ENCODE results near the gene ZC3HAV1L.
"Not testable (repeated sequence)": the region's sequence is repeated elsewhere in the genome, so short reads cannot be mapped to it uniquely, and the experiment has no call there.

The ZC3HAV1L gene

DNA sequence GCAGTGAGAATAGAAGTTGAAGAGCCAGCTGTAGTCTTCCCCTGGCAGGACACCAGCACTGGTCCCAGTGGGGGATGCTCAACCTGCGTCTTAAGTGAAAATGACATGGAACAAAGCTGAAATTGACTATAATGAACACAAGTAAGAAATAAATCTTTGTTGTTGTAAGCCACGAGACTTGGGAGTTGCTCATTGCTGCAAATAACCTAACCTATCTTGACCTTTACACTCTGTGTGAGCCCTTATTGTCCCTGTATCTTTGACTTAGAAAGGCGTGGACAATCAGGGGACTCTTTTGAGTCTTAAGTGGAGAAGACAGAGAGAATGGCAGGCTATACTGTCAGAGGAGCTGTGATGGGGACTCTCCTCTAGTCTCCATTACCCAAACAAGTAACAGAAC lies 16.9 kb downstream of the ZC3HAV1L start:
- FAIRE-seq (no peak), DNase-seq (ENCODE audit: low spot score) (no peak)

DNA sequence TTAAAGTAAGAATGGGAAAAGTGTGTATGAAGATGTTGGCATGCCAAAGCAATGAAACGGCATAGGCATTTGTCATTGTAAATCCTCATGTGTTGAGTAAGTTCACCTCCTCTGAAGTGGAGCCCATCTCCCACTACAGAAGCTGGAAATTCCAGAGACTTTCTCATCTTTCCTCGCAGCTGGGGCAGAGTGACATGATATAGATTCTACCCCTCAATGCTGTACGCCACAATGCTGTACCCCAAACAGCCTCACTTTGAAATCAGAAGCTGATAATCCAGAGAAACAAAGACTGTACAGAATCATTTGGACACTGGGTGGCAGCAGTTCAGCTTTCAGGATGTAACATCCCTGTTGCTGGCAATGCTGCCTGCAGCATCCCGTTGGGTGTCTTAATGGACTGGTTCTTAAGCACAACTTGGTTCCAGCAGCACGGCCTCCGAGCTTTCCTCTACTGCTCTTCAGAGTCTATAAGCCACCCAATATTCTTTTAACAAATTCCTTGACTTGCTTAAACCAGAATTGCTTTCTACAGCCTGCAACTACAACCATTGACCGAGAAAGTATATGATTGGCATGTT lies 18.8 kb downstream of the ZC3HAV1L start:
- peak; percentile 72 for DNase-seq (ENCODE audit: low spot score)
- no peak for FAIRE-seq

DNA sequence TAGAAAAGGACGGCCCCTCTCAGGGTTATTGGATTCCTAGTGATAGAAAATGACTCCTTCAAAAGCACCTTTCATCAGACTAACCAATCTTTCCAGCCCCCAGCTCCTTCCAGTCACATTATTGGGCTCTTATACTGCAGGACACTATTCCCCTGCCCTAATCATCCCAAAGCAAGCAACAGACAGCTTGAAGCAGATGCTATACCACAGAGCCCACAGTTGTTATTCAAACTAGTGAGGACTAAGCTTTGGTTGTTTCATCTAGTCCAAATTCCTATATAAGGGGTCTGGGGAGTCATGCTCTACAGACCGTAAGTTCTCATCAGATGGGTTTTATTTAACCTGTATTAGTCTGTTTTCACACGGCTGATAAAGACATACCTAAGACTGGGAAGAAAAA lies 24.5 kb downstream of the ZC3HAV1L start:
- FAIRE-seq: no peak

DNA sequence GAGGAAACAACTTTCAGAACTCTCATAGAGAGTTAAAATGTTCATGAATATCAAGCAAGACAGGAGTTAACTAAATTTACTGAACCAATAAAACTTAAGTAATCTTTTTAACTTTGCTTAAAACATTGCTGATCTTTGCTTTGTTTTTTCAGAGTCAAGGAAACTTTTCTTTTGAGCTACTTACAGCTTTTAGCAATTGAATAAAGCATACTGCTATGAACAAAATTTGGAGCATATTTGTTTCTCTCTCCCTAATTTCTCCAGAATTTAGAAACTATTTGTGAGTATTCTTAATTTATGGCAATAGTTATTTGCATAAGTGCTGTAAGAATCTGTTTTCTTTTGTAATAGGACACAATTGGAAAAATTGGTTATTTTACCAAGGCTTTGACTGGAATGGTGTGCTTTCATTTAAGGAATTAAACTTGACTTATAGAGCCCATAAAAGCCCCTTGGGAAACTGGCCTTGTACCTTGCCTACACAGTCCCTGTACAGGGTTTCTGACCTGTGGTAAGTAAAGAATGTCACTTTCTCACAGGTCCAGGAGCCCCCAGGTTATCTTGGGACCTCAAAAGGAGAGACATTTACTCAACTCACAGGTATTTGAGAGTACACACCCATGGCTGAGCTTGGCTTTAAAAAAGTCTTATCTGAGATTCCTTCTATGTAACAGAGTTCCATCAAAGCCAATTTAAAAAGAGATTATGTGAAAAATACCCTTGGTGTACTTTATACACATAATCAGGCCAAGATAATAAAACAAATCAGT lies 31.3 kb downstream of the ZC3HAV1L start:
- DNase-seq (ENCODE audit: low spot score) (no peak), FAIRE-seq (no peak)

More for the DNA sequence above, 24.5 kb downstream of the ZC3HAV1L start:
- no peak for DNase-seq (ENCODE audit: low spot score)

DNA sequence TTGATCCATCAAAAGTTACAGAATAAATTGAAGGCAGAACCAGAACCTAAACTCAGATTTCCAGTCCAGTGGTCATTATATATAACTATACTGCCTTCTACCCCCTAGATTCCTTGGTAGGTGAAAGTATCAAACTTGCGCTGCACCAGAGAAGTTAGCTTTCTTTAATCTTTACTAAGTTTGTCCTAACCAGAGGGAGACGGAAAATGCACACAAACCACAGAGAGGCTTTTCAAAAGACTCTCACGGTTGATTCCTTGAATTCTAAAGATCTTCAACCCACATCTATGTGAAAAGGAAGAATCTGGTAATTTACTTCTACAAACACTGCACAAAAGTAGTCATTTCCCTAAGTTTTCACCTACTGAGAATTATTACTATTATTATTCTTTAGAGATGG lies 36.4 kb downstream of the ZC3HAV1L start:
- DNase-seq (ENCODE audit: low spot score) (no peak), FAIRE-seq (no peak)

DNA sequence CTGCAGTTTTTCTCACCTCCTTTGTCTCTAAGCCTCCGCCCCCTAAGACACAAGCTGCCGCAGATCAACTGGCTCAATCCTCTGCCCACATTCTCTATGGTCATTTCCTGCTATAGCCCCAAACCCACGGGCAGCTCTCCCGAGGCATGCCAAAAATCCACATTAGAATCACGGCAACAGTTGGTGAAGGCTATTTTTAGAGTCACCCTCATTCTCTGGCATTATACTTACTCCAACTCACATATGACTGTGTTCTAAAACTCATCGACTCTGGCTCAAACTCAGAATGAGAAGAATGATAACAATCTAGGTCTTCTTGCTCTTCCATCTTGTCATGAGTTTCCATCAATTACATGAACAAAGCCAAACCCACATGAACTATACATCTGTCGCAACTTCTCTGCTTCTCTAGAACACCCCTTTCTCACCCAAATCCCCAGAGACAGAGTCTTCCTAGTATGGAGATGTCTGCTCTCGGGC lies 43.8 kb downstream of the ZC3HAV1L start:
- DNase-seq (ENCODE audit: low spot score) (no peak), FAIRE-seq (no peak)

DNA sequence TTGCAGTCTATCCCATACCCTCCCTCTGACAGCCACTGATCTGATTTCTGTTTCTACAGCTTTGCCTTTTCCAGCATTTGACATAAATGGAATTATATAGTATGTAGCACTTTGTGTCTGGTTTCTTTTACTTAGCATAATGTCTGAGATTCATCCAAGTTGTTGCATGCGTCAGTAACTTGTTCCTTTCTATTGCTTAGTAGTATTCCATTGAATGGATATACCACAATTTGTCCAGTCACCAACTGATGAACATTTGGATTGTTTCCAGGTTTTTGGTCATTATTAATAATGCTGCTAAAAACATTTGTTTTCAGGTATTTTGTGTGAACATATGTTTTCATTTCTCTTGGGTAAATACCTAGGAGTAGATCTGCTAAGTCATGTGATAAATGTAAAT lies 48.2 kb downstream of the ZC3HAV1L start:
- FAIRE-seq (no peak), DNase-seq (ENCODE audit: low spot score) (no peak)

DNA sequence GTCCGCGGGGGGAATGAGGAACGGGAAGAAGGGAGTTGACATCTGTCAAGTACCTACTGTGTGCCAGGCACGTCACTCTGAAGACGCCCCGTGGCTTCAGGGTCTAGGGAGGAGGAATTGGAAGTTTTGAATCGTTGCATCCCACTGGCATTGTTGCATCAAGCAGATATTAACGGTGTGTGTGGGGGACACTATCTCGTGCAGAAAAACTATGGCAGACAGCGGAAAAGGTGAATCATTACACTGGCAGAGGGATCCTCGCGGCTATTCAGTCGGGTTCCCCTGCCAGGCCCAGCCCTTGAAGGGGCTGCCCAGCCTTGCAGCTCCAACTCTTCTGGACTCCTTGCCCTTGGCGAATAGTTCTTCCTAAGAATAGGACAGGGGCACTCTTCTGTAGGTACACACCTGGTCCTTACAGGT lies 53.6 kb downstream of the ZC3HAV1L start:
- no peak for FAIRE-seq
- no peak for DNase-seq (ENCODE audit: low spot score)

DNA sequence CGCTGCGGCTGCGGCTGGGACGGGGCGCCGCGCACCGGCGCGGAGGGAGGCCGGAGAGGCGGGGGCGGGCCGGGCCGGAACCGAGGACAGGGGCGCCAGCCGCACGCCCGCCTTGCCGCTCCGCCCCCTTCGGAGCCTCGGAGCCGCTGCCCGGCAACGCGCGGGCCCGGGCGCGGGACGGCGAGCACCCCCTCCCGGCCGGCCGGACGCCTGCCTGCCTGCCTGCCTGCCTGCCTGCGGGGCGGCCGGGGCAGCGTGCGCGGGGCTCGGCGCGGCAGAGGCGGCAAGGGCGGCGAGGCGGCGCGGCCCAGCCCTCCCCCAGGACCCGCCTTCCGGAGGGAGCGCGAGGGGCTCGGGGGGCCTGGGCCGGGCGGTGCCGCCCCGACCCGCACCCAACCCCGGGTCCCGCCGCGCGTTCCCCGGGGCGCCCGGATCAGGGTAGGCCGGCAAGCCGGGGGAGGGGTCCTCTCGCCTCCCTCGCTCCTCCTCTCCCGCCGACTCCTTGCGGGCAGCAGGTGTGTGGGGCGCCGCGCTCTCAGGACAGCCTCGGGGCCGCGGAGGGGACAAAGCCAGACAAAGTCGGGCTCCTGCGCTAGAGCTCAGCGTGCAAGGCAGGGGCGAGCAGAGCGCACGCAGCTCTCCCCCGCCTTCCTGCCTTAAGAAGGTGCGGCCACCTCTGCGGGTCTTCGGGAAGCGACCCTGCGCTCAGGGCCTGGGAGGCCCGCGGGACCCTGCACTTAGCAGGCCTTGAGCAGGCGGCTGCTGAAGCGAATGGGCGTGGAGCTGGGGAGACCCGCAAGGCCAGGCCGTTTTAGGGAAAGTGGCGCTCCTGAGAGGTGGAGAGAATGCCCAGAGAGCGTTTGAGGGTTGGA lies 54.3 kb downstream of the ZC3HAV1L start, which contains the start of gene KIAA1549:
Gene KIAA1549 (minus strand): TSS at position 58 of the 872 bp plus-strand sequence. CDS start 120 bp downstream, outside the sequence.
- FAIRE-seq (no peak), DNase-seq (ENCODE audit: low spot score) (peak; percentile 87)

DNA sequence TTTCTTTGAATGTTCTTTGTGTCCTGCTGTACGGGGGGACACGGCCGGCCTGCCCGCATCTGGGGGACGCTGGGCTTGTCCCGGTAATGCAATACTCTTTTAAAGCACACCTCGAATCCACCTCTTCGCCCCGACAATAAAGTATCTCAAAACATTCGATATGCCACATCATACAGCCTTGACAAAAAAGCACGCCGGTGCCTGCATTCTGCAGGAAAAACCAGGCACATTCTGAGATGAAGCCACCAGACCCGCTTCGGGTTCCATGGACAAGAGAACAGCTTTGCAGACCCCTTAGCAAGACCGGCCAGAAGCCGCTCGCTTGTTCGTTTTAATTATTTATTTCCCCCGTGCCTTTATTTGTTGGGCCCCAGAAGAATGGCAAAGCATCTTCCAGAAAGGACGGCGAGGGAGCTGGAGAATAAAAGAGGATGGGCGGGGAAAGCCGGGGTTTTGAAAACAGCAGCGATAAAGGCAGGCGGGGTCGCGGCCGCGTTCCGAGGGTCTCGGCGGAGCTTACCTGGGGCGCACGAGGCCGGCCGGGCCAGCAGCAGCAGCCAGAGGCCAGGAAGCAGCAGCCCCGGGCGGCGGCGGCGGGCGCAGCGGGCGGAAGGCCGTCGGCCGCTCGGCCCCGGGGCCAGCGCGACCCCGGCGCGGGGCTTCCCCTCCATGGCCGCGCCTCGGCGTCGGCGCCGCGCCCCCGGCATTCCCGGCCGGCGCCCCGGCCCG lies 55.1 kb downstream of the ZC3HAV1L start:
- FAIRE-seq (no peak), DNase-seq (ENCODE audit: low spot score) (no peak)

DNA sequence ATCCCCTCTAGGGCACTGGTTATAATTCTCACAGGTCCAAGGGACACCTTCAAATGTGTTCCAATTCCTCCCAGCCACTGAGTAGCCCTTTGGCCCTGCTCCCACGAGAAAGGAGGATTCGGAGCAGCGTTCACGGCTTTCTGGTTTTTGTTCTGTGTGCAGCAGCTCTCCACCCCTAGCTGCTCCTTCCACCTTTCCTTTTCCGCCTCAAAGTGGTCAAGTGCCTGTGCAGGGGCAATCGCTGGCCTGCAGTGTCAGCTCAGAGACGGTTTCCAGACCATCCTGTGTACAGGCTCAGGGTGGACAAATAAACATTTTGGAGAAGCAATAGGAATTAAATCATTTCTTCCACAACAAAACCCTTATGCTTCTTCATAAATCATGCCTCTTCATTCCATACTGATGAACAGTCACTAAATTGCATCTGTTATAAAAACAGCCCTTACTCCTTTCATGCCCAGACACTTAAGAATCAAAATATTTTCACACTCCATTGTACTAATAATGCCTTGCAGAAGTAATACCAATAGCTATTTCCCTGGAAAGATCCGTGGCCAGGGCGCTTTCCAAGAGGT lies 55.8 kb downstream of the ZC3HAV1L start:
- FAIRE-seq: no peak

DNA sequence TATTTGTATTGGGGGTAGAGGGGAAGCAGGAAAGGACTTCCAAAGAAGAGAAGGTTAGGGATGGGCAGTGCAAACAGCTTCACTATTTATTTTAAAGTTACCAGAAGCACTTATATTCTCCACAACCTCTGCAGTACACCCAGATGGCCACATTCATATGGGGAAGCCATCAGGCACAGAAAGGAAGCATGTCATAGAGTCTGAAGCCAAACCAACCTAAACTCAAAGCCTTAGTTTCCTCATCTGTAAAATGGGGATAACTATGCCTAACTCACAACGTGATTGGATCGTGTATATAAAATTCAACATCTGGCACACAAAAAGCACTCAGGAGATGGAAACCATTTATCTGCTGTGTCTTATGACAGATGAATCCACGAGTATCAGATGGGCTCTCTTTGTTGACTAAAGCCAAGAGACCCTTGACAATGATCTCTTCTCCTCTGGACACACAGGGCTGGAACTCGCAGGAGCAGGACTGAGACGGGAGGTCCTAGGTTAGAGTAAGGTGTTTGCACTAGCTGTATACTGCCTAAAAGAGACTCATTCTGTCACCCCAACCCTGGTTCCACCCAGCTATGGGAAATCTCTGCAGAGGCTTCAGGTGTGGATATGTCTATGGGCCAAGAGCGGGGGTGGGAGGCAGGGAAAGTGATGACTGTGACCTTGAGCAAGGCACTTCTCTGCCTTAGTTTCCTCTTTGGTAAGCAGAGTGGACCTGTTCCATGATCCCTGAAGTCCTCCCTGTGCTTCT lies 56.4 kb downstream of the ZC3HAV1L start:
- no peak for DNase-seq (ENCODE audit: low spot score)
- no peak for FAIRE-seq

More for the DNA sequence above, 55.8 kb downstream of the ZC3HAV1L start:
- no peak for DNase-seq (ENCODE audit: low spot score)

DNA sequence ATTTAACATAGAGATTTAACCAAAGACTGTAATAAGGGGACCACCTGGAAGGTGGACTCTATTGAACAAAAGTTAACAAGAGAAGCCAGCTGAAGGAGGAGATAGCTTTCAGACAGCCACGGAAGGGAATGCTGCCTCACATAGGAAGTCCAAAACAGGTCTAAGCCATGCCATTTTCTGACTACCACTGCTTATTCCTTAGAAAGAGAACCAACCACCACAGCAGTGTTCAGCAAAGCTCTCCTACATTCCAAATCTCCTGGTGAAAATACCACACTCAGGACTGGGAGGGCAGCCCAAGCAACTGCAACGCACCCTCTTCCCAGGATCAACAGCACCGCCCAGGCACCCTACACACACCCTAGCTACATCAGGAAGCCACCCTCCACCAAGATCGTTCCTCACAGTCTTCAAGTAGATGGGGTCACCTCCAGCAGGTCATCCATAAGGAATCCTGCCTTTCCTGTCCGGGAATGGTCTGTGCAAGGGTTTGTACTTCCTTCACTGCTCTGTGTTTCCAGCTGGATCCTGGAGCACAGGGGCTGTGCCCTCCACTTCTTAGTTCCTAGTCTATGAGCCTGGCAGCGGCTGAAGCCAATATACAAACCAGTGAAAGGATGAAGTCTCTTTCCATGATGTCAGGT lies 57.2 kb downstream of the ZC3HAV1L start:
- FAIRE-seq (no peak), DNase-seq (ENCODE audit: low spot score) (no peak)

DNA sequence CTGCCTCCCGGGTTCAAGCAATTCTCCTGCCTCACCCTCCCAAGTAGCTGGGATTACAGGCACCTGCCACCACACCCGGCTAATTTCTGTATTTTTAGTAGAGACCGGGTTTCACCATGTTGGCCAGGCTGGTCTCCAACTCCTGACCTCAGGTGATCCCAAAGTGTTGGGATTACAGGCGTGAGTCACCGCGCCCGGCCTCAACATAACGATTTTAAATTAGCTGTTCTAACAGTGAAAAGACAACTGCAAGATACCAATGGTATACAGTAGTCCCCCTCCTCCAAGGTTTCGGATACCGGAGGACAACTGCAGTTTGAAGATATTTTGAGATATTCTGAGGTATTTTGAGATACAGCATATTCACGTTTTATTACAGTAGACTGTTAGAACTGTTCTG lies 59.7 kb downstream of the ZC3HAV1L start:
- FAIRE-seq; DNase-seq (ENCODE audit: low spot score): not testable (repeated sequence)
